K562 (cell line): ENCODE measurements around the gene PROK1. TPM values are rescaled to one million over a fixed set of nuclear protein-coding genes. Genes with fewer than 3 reads are reported as not detected.

Experiments used
- ASH1L ChIP-seq: fragments of 450-650 bp; IDR thresholded peaks from 2 replicates; pipeline ENCODE4 v1.6.1; 2018; ENCODE audit warnings: borderline replicate concordance, mild to moderate bottlenecking, low read depth; ENCODE audit not compliant: partially characterized antibody
- ATF6 ChIP-seq: sonication (generic); formaldehyde crosslinking; IDR thresholded peaks from 2 replicates; pipeline ENCODE4 v1.4.0; 2020; ENCODE audit warnings: mild to moderate bottlenecking, missing genetic modification reagents
- ETS2 ChIP-seq: IDR thresholded peaks from 2 replicates; pipeline ENCODE4 v1.6.1; 2016; ENCODE audit warnings: borderline replicate concordance, missing genetic modification characterization, mild to moderate bottlenecking, moderate library complexity, missing compliant biosample characterization; ENCODE audit not compliant: poor library complexity, severe bottlenecking
- FOXA1 ChIP-seq: fragments of 450-650 bp; IDR thresholded peaks from 2 replicates; pipeline ENCODE4 v1.6.1; 2016; ENCODE audit warnings: mild to moderate bottlenecking, borderline replicate concordance
- GABPB1 ChIP-seq: sonication (generic); formaldehyde crosslinking; IDR thresholded peaks from 2 replicates; pipeline ENCODE4 v1.8.0; 2022; ENCODE audit warnings: mild to moderate bottlenecking, missing genetic modification reagents
- RBM17 ChIP-seq: fragments of 200-400 bp; formaldehyde crosslinking; IDR thresholded peaks from 2 replicates; pipeline ENCODE4 v1.6.1; 2017; ENCODE audit warnings: low read depth, mild to moderate bottlenecking, low read length, borderline replicate concordance
- SLC30A9 ChIP-seq: fragments of 250-450 bp; sonication (Bioruptor Pico); IDR thresholded peaks from 2 replicates; pipeline ENCODE4 v1.8.0; 2022; ENCODE audit warnings: mild to moderate bottlenecking, moderate library complexity
- THAP7 ChIP-seq: fragments of 250-450 bp; sonication (Bioruptor Pico); IDR thresholded peaks from 2 replicates; pipeline ENCODE4 v1.5.0; 2021
- TSHZ1 ChIP-seq: fragments of 250-450 bp; sonication (Bioruptor Pico); IDR thresholded peaks from 2 replicates; pipeline ENCODE4 v1.4.0; 2020; ENCODE audit warnings: mild to moderate bottlenecking, moderate library complexity
- ZNF436 ChIP-seq: fragments of 250-450, 450-650 bp; sonication (Bioruptor Pico); formaldehyde crosslinking; IDR thresholded peaks from 2 replicates; pipeline ENCODE4 v1.7.0; 2020; ENCODE audit warnings: mild to moderate bottlenecking
- polyA plus RNA-seq, 8 experiments: library from polyadenylated mRNA; depleted of rRNA in 4 of 8; stranded (reverse) in 5 of 8; unstranded in 3 of 8; fragments of >200 nt; fragmentation: Nextera tagmentation in 2 of 8; fragmentation: Illumina TruSeq in 1 of 8; extraction: Ambion mirVana in 2 of 8; extraction: Trizol in 1 of 8; gene quantifications; 2 replicates each; pipeline versions ENCODE4 v1.2.1 to v1.2.3, GENCODE V29; 2011 to 2014; ENCODE audit warnings: inconsistent platforms in 1 of 8, missing spikeins in 1 of 8
- total RNA-seq, 7 experiments: library from RNA; depleted of rRNA in 6 of 7; stranded (reverse); fragments of >200 nt in 6 of 7; fragmentation: Illumina TruSeq in 2 of 7; extraction: Trizol in 2 of 7; gene quantifications; 2 replicates each; pipeline versions ENCODE4 v1.2.1 to v1.2.3, GENCODE V29; 2011 to 2021; ENCODE audit warnings: low replicate concordance in 1 of 7

Gene PROK1
- total and polyA plus RNA-seq, 9 of the 15 experiments (the other 6 are each of a cell fraction or from before 2014, with no cell fraction given): 0.15 TPM; not detected in 8

GRCh38 chr1:110407260-110408210 is 43.4 kb upstream of the PROK1 start, which contains the start of gene LAMTOR5 (continued):
- TF ChIP-seq TSHZ1 (CRISPR knock-in tag) (no peak), RBM17 (no peak), ATF6 (CRISPR knock-in tag) (peak; percentile 56; the same call in 1 of the 2 replicates), FOXA1 (no peak), ZNF436 (CRISPR knock-in tag) (no peak), ASH1L (no peak), THAP7 (peak; percentile 59; the same call in 1 of the 2 replicates), ETS2 (tag) (no peak), GABPB1 (peak; percentile 97), SLC30A9 (CRISPR knock-in tag) (no peak)
